ENCODE measurements around the gene PAFAH2.
"Not testable (repeated sequence)": the region's sequence is repeated elsewhere in the genome, so short reads cannot be mapped to it uniquely, and the experiment has no call there.

Gene PAFAH2

GRCh38 chr1:26010825-26011224, 13.0 kb upstream of the PAFAH2 start:
- no peak for DNase-seq (ENCODE audit: low read depth)

DNA sequence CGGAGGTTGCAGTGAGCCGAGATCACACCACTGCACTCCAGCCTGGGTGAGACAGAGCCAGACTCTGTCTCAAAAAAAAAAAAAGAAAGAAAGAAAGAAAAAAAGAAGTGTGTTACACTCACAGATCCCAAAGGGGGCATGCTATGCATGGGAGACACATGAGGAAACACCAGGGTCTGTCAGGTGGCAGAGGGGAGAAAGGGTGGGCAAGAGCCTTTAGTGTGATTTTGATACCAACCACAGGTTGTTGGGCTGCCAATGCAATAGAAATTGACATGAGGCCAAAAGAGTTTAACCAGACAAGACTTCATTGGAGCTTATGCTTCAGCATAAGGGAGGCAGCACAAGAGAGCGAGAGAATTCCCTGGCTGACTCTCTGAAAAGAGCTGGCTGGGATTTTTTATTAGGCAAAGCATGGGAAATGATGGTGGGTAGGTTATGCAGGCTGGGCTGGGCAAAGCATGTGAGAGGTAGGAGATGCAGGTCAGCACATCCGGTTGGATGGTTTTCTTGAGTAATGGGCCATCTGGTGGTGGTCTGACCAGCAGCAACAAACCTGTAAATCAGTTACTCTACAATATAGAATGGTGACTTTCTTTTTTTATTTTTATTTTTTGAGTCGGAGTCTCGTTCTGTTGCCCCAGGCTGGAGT, 12.1 kb upstream of the PAFAH2 start:
- no peak for DNase-seq (ENCODE audit: low read depth)

GRCh38 chr1:26006710-26007109, 8.8 kb upstream of the PAFAH2 start:
- DNase-seq (ENCODE audit: low read depth) = no peak

DNA sequence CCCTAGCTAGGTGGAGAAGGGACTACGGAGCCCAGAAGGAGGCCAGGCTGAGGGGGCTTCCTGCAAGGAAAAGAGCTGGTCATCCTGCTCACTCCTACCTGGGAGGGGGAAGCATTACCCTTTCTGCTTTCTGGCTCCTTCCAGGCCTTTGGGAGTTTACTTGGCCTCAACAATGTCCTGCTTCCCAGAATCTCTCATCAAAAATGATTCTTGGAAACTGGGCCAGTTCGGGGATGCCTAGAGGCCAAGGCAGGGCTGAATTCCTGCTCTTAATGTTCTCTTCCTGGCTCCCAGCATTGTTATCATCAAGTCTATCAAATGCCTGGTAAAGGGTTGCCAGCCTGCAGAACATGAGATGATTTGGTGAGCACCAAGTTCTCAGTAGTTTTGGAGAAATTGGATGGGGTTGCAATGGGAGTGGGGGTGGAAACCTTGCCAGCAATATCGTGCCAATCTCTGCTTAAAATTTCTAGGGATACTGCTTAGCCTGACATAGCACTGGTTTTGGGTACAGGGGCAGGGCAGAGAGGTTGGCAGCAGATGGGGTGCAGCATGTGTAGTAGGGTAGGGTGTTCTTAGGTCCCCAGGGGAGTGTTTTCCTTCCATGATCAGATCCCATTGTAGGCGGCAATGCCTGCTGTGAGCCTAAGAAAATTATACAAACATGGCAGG, 7.7 kb upstream of the PAFAH2 start:
- DNase-seq (ENCODE audit: low read depth) = no peak

- DNase-seq (ENCODE audit: low read depth) = no peak
These were observed 5.9 kb upstream of the PAFAH2 start for GRCh38 chr1:26003756-26004155.

- DNase-seq (ENCODE audit: low read depth) = no peak
These were observed 5.4 kb upstream of the PAFAH2 start for GRCh38 chr1:26003262-26003661.

DNA sequence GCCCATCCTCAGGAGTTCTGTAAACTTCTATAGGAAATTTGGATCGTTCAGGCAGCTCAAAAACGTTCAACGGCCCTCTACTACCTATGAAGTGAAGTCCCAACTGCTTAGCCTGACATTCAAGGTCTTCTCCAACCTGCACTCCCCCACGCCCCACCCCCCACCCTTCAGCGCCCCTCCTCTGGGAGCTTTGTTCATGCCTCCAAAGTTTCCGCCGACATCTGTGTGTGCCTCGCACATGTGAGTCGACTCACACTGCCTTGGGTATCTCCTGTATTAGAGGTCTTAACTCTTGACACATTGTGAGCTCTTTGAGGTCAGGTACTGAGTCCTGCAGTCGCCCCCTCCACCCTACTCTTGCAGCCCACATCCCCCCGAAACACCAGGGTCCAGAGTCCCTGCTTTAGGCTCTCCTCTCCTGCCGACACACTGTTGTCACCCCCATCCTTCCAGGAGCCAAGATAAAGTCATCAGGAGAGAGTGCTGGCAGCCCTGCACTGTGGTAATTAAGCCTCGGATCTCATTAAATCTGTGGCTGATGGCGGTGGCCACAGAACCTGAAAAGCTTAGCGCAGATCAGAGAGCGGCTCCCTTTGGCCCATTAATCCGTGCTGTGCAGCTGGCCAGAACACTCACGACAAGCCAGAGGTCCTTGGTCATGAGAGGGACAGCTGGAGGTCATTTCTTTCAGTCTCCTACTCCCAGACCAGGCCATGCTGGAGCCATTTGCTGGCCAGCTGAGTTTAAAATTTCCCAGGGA, 1.4 kb upstream of the PAFAH2 start:
- no peak for DNase-seq (ENCODE audit: low read depth)

DNA sequence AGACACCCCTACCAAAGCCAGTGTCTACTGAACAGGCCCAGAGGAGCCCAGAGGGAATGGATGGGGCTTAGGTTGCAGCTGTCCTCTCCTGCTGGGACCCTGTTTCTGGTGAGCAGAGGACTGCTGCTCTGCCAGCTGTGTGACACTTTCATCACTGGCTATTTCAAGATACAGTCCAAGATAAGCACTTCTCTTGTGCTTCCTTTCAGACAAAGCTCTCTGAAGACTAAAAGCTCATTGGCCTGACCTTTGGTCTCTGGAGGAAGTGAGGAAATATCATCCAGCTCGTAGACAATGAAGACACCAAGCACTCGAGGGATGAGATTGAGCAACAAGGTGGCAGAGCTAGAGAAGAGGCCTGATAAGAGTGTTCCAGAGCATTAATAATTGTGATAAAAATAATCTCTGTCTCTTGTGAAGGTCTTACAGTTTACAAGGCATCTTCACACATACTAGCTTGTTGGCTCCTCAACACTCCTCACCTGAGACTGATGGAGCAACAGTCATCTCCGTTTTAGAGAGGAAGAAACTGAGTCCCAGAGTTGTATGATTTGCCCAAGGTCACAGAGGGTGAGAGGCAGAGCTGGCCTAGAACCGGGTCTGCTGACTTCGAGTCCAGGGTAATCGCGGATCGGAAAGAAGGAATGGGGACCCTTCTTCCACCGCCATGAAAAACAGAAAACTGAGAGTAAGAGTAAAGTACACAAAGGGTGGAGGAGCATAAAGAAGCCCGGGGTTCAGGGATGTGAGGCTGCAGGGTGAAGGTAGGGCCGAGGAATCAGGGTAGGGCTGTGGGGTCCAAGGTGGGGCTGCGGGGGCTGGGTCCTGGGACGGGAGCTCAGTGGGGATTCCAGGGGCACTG, 666 bp downstream of the PAFAH2 start:
- DNase-seq (ENCODE audit: low read depth) = no peak

DNA sequence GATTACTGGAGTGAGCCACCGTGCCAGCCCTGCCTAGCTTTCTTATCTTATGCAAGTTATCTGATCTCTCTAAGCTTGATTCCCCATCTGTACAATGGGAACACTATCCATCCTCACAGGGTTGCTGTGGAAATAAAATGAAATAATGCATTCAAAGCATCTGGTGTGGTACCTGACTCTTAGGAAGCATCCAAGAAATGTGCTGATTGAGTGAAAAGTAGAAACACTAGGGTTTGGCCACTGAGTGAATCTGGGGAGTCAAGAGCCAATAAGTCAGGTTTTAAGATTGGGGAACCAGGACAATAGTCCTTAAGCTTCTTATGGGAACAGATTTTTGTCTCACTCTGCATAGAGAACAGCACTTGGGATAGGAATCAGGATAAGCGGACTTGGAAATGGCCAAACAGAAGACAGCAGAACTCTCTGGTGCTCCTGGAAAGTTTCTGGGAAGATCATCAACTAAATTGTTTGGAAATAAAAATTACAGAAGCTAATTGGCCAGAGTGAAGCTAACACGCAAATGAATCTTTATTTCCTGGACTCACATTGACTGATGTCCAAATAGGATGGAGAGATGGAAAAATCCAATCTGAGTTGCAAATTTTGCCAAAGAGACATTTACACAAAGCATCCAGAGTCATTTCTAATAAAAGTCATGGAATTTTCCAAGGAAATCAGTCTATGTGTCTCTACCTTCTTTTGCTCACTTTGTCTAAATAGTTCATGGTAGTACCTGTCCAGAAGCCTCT, 3.3 kb downstream of the PAFAH2 start:
- DNase-seq (ENCODE audit: low read depth) = no peak

DNA sequence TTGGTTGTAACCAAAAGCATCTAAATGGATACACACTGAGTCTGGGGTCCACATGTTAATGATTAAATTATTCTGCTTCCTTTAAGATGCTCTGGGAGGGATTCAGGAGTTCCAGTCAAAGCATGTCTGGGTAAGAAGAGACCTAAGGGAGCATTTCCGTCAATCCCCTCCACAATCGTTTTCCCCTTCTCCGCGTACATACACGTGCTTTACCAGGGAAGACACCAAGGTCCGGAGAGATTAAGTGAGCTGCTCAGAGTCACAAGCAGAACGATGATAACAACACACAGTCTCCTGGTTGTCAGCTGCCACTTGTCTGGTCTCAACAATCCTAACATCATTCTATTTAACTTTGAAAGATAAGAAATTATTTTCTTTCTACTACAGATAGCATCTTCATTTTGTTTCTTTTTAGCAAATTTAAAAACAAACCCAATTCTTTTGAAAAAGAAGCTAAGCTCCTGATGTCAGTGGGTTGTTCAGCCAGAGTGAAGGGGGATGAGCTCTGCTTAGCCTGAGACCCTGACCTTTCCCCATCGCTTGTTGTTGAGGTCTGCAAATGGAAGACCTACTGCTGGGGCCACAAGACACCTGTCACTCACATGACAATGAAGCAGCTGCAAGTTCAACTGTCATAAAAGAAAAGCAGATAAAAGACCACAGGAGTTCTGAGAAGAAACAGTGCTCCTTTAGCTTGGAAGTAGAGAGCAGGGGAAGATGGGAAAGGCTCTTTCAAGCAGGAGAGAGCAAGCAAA, 4.5 kb downstream of the PAFAH2 start:
- DNase-seq (ENCODE audit: low read depth) = no peak

DNA sequence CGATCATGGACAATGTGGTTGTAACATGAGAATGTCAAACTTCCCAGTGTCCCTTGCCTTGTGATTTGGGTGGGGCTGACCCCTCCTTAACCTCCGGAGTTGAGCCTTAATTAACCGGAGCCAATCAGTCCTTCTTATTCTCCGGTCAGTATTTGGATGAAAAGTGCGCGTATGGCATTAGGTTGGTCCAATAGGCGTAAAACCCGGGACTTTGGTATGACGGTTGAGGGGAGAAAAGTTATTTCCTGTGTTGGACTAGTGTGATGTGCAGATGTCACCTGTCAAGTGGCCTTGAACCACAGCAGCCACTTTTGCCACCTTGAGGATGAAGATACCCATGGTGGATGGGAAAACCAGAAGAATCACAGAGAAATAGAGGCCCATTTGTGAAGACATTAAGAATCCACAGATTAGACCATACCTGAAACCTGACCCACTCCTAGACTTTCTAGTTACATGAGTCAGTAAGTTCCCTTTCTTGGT, 5.1 kb downstream of the PAFAH2 start:
- DNase-seq (ENCODE audit: low read depth) = no peak

GRCh38 chr1:25991937-25992688, 5.8 kb downstream of the PAFAH2 start:
- DNase-seq (ENCODE audit: low read depth) = no peak

DNA sequence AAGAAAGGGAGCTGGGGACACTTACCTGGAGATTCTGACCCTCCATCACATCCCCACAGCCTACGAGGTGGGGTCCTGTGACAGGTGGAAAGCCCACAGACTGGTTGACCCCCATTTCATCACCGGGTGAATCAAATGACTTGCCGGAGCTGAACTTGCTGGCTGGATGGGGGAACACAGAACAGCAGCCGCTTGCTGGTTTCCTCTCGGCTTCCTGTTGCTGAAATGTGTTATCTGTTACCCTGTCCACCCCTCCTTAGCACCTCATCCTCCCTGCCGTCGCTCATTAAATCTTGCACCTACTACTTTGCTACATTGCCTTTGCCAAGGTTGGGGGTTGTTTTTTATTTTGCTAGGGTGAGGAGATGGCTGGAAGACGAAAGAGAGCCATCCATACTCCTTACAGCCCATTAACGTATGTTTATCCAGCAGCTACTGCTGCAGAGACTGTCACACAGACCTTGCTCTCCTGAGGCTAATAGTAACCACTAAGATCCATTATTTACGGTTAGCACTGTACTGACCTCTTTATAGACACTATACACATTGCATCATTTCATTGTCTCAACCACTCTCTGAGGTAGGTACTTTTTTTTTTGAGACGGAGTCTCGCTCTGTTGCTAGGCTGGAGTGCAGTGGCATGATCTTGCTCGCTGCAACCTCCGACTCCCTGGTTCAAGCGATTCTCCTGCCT, 7.0 kb downstream of the PAFAH2 start:
- DNase-seq (ENCODE audit: low read depth) = no peak

DNA sequence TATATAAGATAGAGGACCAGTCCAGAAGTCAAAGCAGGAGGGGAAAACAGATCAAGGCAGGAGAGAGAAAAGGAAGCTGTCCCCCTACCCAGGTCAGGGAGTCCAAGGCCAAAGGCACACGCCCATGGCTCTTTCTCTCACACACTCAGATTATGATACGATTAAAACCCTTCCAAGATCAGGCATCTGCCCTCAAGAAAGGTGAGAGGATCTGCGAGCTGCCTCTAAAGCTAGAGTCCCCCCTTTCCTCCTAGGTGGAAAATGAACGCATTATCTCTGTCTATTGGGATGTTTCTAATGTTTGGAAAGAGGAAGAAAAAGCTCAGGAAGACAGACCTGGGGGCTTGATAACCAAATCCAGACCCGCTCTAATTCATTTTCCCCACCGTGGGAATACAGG, 7.6 kb downstream of the PAFAH2 start:
- DNase-seq (ENCODE audit: low read depth) = no peak

DNA sequence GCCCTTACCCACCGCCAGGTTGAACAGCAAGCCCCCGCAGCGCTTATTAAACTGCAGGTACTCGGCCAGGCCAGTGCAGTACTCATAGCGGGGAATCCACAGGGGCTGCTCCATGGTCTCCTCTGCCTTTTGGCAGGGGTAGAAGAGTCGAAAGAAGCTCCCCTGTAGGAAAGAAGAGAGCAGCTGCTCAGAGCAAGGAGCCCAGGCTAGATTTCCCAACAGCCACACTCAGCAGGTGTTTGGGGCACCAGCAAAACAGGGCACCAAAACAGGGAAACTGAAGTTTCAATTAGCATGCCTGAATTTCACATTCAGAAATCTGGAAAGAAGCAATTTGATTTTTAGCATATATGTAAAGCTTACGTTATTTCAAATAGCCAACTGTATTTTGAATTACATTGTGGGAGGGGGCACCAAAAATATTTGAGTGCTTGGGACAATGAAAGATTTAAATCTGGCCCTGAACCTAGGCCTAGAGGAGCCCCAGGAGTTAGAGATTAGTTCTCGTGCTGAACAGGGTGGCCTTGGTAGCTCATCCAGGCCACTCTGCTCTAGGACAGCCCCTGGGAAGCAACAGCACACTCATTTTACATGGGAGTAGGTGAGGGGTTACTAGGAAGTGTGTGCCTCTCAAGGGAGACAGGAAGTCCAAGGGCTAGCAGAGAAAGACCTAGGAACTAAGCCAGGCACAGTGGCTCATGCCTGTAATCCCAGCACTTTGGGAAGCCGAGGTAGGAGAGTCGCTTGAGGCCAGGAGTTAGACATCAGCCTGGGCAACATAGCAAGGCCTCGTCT, 8.2 kb downstream of the PAFAH2 start:
- DNase-seq (ENCODE audit: low read depth) = no peak

- DNase-seq (ENCODE audit: low read depth) = no peak
These were observed 9.9 kb downstream of the PAFAH2 start for GRCh38 chr1:25987951-25988350.

DNA sequence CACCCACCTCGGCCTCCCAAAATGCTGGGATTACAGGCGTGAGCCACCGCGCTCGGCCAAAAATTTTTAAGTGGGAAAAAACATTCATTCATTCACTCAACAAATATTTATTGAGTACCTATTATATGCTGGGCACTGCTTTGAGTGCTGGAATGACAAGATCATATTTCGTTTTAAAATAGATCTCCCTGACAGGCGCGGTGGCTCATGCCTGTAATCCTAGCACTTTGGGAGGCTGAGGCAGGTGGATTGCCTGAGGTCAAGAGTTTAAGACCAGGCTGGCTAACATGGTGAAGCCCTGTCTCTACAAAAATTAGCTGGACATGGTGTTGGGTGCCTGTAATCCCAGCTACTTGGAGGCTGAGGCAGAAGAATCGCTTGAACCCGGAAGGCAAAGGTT, 11.1 kb downstream of the PAFAH2 start:
- DNase-seq (ENCODE audit: low read depth) = not testable (repeated sequence)

GRCh38 chr1:25985670-25986069, 12.2 kb downstream of the PAFAH2 start:
- no peak for DNase-seq (ENCODE audit: low read depth)

DNA sequence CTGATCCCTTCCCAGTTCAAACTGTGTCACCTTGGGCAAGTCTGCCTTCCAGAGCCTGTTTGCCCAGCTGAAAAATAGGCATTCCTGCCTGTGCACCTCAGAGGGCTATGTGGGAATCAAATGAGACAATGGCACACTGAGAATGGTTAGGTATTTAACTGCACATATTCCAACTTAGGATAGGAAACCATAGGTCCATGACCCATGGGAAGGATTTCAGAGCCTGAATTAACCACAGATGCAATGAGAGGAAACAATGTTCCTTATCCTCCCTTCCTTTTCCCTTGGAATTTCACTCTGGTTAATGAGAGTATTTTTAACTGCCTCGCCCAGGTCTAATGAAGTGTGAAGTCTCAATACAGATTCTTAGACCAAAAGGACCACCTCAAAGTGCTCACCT, 12.7 kb downstream of the PAFAH2 start:
- DNase-seq (ENCODE audit: low read depth) = no peak

Measured in GM04503 (cell line).